ENCODE measurements around the gene KSR2. TPM values are rescaled to one million over a fixed set of nuclear protein-coding genes. Genes with fewer than 3 reads are reported as not detected.

KSR2 gene
- total RNA-seq, 1 experiment from 2014 or later: 1.3 TPM

DNA sequence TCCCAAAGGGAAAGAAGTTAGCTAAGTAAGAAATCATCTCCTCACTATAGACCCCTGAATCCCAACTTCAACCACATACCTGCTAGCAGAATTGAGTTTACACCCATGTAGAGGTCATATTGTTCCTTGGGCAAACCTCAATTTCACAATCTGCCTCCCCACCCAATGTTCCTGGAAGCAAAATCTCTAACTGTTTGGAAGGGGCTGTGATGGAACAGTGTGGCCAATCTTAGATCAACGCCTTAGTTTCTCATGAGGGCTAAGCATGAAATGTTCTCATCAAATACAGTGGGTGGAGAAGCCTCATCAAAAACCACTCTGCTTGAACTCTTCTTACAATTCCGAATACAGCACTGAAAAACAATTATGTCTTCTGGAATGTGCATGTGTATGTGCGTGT lies 323.3 kb downstream of the KSR2 start:
- TF ChIP-seq, protein P1, sequence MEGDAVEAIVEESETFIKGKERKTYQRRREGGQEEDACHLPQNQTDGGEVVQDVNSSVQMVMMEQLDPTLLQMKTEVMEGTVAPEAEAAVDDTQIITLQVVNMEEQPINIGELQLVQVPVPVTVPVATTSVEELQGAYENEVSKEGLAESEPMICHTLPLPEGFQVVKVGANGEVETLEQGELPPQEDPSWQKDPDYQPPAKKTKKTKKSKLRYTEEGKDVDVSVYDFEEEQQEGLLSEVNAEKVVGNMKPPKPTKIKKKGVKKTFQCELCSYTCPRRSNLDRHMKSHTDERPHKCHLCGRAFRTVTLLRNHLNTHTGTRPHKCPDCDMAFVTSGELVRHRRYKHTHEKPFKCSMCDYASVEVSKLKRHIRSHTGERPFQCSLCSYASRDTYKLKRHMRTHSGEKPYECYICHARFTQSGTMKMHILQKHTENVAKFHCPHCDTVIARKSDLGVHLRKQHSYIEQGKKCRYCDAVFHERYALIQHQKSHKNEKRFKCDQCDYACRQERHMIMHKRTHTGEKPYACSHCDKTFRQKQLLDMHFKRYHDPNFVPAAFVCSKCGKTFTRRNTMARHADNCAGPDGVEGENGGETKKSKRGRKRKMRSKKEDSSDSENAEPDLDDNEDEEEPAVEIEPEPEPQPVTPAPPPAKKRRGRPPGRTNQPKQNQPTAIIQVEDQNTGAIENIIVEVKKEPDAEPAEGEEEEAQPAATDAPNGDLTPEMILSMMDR (conservative IDR thresholded peaks at IDR 0.05): no peak
- Mint-ChIP-seq H3K27me3 (ENCODE audit: low read depth) (no peaks in the 10 kb centered on the region; the same call in 1 of the 2 replicates), H3K27ac (no peak overlapping the region), H3K4me3 (no peak overlapping the region), H3K4me1 (peaks cover 0 to 5% of the 10 kb centered on the region in 2 experiments; a peak in 3 of 4 replicates), H3K36me3 (ENCODE audit: insufficient read depth in 1 of 3, low read depth in 3 of 3) (no peaks in the 10 kb centered on the region; a peak in 1 of 7 replicates), H3K9me3 (no peaks in the 10 kb centered on the region)
- no peak overlapping the region for H3K18ac ChIP-seq (ENCODE audit: insufficient read length, low read depth, low read length)
- H3K9me3 ChIP-seq (ENCODE audit: control insufficient read depth, low read depth, low read length): no peaks in the 10 kb centered on the region
- no peak overlapping the region for H3K14ac ChIP-seq (ENCODE audit: insufficient read depth, low read length)
- no peak overlapping the region for H2AFZ ChIP-seq (ENCODE audit: low read length)
- H3T11ph ChIP-seq (ENCODE audit: low read length): no peak overlapping the region
- no peak overlapping the region for H2AK5ac ChIP-seq (ENCODE audit: insufficient read length, low read length)
- DNase-seq: no peak
- no peak overlapping the region for H4K5ac ChIP-seq (ENCODE audit: insufficient read length, low read depth, low read length)
- no peak overlapping the region for H3K4me2 ChIP-seq (ENCODE audit: insufficient read depth, insufficient read length, low read length)
- no peak overlapping the region for H3K4ac ChIP-seq (ENCODE audit: low read depth, low read length)
- H3K27ac ChIP-seq (ENCODE audit: insufficient read length, low read depth, low read length): no peak overlapping the region
- H3K79me1 ChIP-seq (ENCODE audit: insufficient read depth, low read depth, low read length, poor library complexity, severe bottlenecking): no peaks in the 10 kb centered on the region
- no peak overlapping the region for H3K9ac ChIP-seq (ENCODE audit: extremely low read depth, insufficient read length, low read length)
- H3K23me2 ChIP-seq (ENCODE audit: insufficient read length, low read depth, low read length, poor library complexity, severe bottlenecking): no peaks in the 10 kb centered on the region
- WGBS (ENCODE audit: extremely low coverage, insufficient read length, low lambda C conversion rate): no CpG with 5 or more reads among the region's 3 CpGs
- no peaks in the 10 kb centered on the region for H3K27me3 ChIP-seq (ENCODE audit: insufficient read depth, low read length)
- H2BK12ac ChIP-seq (ENCODE audit: insufficient read length, low read depth, low read length): no peak overlapping the region
- H2BK120ac ChIP-seq (ENCODE audit: low read depth, low read length, poor library complexity, severe bottlenecking): no peak overlapping the region
- no peaks in the 10 kb centered on the region for H3K4me1 ChIP-seq (ENCODE audit: insufficient read depth, low read length)
- no peak overlapping the region for H2BK5ac ChIP-seq (ENCODE audit: insufficient read length, low read length)
- no peaks in the 10 kb centered on the region for H4K20me1 ChIP-seq (ENCODE audit: control insufficient read depth, insufficient read depth, insufficient read length)
- no peak overlapping the region for H3K23ac ChIP-seq (ENCODE audit: insufficient read length, low read depth, low read length)
- H4K8ac ChIP-seq (replicated peaks; ENCODE audit: insufficient read length, low read depth, low read length): no peak overlapping the region
- no peak overlapping the region for H3K56ac ChIP-seq (ENCODE audit: insufficient read length, low read depth, low read length)
- no peak overlapping the region for H2BK20ac ChIP-seq (ENCODE audit: low read depth, low read length, poor library complexity, severe bottlenecking)
- H2BK15ac ChIP-seq (ENCODE audit: low read depth, low read length): no peak overlapping the region
- H3K79me2 ChIP-seq (ENCODE audit: insufficient read depth, low read length): no peaks in the 10 kb centered on the region
- no peak overlapping the region for H4K91ac ChIP-seq (ENCODE audit: insufficient read length, low read depth, low read length)

Data from H9 (cell line).